B cell (primary cell): ENCODE data around the gene LRP5.

Experiments
- CTCF ChIP-seq: fragments of 200-600 bp; IDR thresholded peaks from one replicate; pipeline ENCODE4 v1.8.0; 2022; ENCODE audit warnings: antibody characterized with exemption, mild to moderate bottlenecking
- EZH2 ChIP-seq: IDR thresholded peaks from 2 replicates; pipeline ENCODE4 v1.6.1; 2012; ENCODE audit warnings: borderline replicate concordance, low read depth, mild to moderate bottlenecking, moderate library complexity, low read length; ENCODE audit not compliant: insufficient read depth, poor library complexity, severe bottlenecking

- TF ChIP-seq CTCF (no peak), EZH2 (no peak)
Measured at GRCh38 chr11:68408512-68408911, 96.1 kb downstream of the LRP5 start.
